K562 (cell line): ENCODE results near the gene CCR7. TPM values are rescaled to one million over a fixed set of nuclear protein-coding genes. Genes with fewer than 3 reads are reported as not detected.
A peak's percentile ranks its signal among the peaks of the same experiment; 100 is the strongest.

ENCODE experiments used
- ATAC-seq: fragments of 200-7000 bp; cut with Tn5 transposase; 3 replicates; pipeline ENCODE4 v1.9.1; 2020; ENCODE audit warnings: moderate library complexity
- BruUV-seq: library from RNA; stranded (reverse); fragments of 400-500 nt; replicated peaks from 2 replicates; lab custom pipeline; 2021; lab: Mats Ljungman, UMichigan
- CTCF ChIA-PET: fragments of 300-600 bp; formaldehyde crosslinking; extraction: SDS; loops from one replicate; lab custom pipeline; 2021; ENCODE audit warnings: low intra/inter-chr PET ratio; lab: Yijun Ruan, JAX
- POLR2A ChIA-PET: fragments of 300-600, 350-650 bp; sonication (Branson Sonifier 250); formaldehyde crosslinking; extraction: SDS; loops from one replicate; lab custom pipeline; 2021; ENCODE audit warnings: antibody characterized with exemption, inconsistent platforms; lab: Yijun Ruan, JAX
- DNase-seq, 4 experiments: peaks; one replicate each; pipeline versions ENCODE4 v3.0.0 to v3.0.0-alpha.2; 2011 to 2018; ENCODE audit warnings: low spot score in 3 of 4, mixed read lengths in 3 of 4; ENCODE audit errors: extremely low read depth in 1 of 4
- FAIRE-seq: peaks from 2 replicates; lab custom pipeline; 2011; peaks lifted over from hg19 to GRCh38; lab: Jason Lieb, UNC
- H2AFZ ChIP-seq: 2 replicates; pipeline ENCODE4 v1.6.0; 2011; ENCODE audit warnings: low read depth, low read length, control low read depth, inconsistent platforms
- H3K27ac ChIP-seq: fragments of 200-600 bp; 3 replicates; pipeline ENCODE4 v1.8.0; 2011; ENCODE audit warnings: low read depth, mild to moderate bottlenecking, control low read depth, inconsistent platforms, low read length, moderate library complexity, mixed read lengths; ENCODE audit errors: extremely low read depth
- H3K27me3 ChIP-seq, 2 experiments: fragments of 300-600 bp in 1 of 2; 2 replicates in 1 of 2; 3 replicates in 1 of 2; pipeline versions ENCODE4 v1.6.0 to v1.8.0; 2011; ENCODE audit warnings: inconsistent platforms in 2 of 2, low read length in 2 of 2, mild to moderate bottlenecking in 1 of 2, mixed read lengths in 1 of 2, moderate library complexity in 1 of 2; ENCODE audit not compliant: control insufficient read depth in 2 of 2, insufficient read depth in 2 of 2
- H3K36me3 ChIP-seq: fragments of 300-600 bp; 3 replicates; pipeline ENCODE4 v1.8.0; 2011; ENCODE audit warnings: mild to moderate bottlenecking, low read length, inconsistent platforms; ENCODE audit not compliant: control insufficient read depth, insufficient read depth
- H3K4me1 ChIP-seq, 2 experiments: fragments of 200-600 bp in 1 of 2; replicated peaks in 1 of 2; 2 replicates in 1 of 2; 3 replicates in 1 of 2; pipeline versions ENCODE4 v1.5.1 to v1.8.0; 2011; ENCODE audit warnings: inconsistent platforms in 2 of 2, low read length in 2 of 2, mild to moderate bottlenecking in 1 of 2, mixed read lengths in 1 of 2, moderate library complexity in 1 of 2; ENCODE audit not compliant: control insufficient read depth in 2 of 2, insufficient read depth in 2 of 2
- H3K4me2 ChIP-seq: 2 replicates; pipeline ENCODE4 v1.6.1; 2011; ENCODE audit warnings: low read length, control low read depth, inconsistent platforms, mixed read lengths; ENCODE audit not compliant: insufficient read depth
- H3K4me3 ChIP-seq: fragments of 200-600 bp; sonication (generic), shearing (Covaris generic); 2 replicates; pipeline ENCODE4 v1.5.1; 2016; ENCODE audit warnings: control low read depth, inconsistent platforms
- H3K79me2 ChIP-seq: fragments of 200-600 bp; 3 replicates; pipeline ENCODE4 v1.8.0; 2011; ENCODE audit warnings: low read length, inconsistent platforms; ENCODE audit not compliant: control insufficient read depth, insufficient read depth
- H3K9ac ChIP-seq, 2 experiments: 2 replicates each; pipeline versions ENCODE4 v1.6.0 to v1.6.1; 2011; ENCODE audit warnings: low read depth in 2 of 2, low read length in 2 of 2, control low read depth in 1 of 2, inconsistent platforms in 1 of 2, mild to moderate bottlenecking in 1 of 2, mixed read lengths in 1 of 2; ENCODE audit not compliant: insufficient read depth in 1 of 2
- H3K9me1 ChIP-seq: one replicate; pipeline ENCODE4 v1.6.0; 2011; ENCODE audit warnings: inconsistent platforms, mild to moderate bottlenecking, low read length, moderate library complexity; ENCODE audit not compliant: control insufficient read depth, insufficient read depth
- H3K9me3 ChIP-seq: replicated peaks from 2 replicates; pipeline ENCODE4 v1.5.1; 2011; ENCODE audit warnings: low read depth, low read length, inconsistent platforms; ENCODE audit not compliant: control insufficient read depth, insufficient read depth
- H4K20me1 ChIP-seq: replicated peaks from 2 replicates; pipeline ENCODE4 v1.6.1; 2011; ENCODE audit warnings: low read length, inconsistent platforms, mixed read lengths; ENCODE audit not compliant: control insufficient read depth, insufficient read depth
- ATF4 ChIP-seq: fragments of 450-650 bp; formaldehyde crosslinking; IDR thresholded peaks from 2 replicates; pipeline ENCODE4 v1.4.0; 2022; ENCODE audit warnings: mild to moderate bottlenecking, moderate library complexity
- CBFA2T3 ChIP-seq: fragments of 450-650 bp; IDR thresholded peaks from 2 replicates; pipeline ENCODE4 v1.6.1; 2017
- CREB1 ChIP-seq, 2 experiments: sonication (generic) in 1 of 2; formaldehyde crosslinking in 1 of 2; IDR thresholded peaks; 2 replicates each; pipeline versions ENCODE4 v1.6.1 to v1.8.0; 2012 to 2022; ENCODE audit warnings: inconsistent platforms in 1 of 2, mild to moderate bottlenecking in 1 of 2, missing genetic modification reagents in 1 of 2, moderate library complexity in 1 of 2
- CREM ChIP-seq: IDR thresholded peaks from 2 replicates; pipeline ENCODE4 v1.6.1; 2014; ENCODE audit warnings: antibody characterized with exemption, low read depth
- CTBP1 ChIP-seq: fragments of 450-650 bp; IDR thresholded peaks from 2 replicates; pipeline ENCODE4 v1.6.1; 2016; ENCODE audit warnings: borderline replicate concordance
- CTCF ChIP-seq, 3 experiments: IDR thresholded peaks in 2 of 3; conservative IDR thresholded peaks in 1 of 3; 2 replicates each; pipeline ENCODE4 v1.5.1; 2011 to 2012; ENCODE audit warnings: low read length in 3 of 3, mild to moderate bottlenecking in 3 of 3, control low read depth in 2 of 3, improper control_type of control experiment in 1 of 3, inconsistent platforms in 1 of 3, low read depth in 1 of 3, mixed read lengths in 1 of 3, moderate library complexity in 1 of 3; ENCODE audit not compliant: insufficient read depth in 2 of 3
- MAX ChIP-seq: sonication (generic); formaldehyde crosslinking; IDR thresholded peaks from 2 replicates; pipeline ENCODE4 v1.9.0; 2022; ENCODE audit warnings: mild to moderate bottlenecking, missing genetic modification reagents
- MBD2 ChIP-seq: sonication (generic); IDR thresholded peaks from 2 replicates; pipeline ENCODE4 v1.6.1; 2016; ENCODE audit warnings: low read depth, borderline replicate concordance
- MLLT1 ChIP-seq, 2 experiments: fragments of 450-650 bp; IDR thresholded peaks; 2 replicates each; pipeline ENCODE4 v1.6.1; 2016
- MYC ChIP-seq, 2 experiments: fragments of 250-450 bp in 1 of 2; sonication (Bioruptor Pico) in 1 of 2; IDR thresholded peaks; 2 replicates each; pipeline versions ENCODE4 v1.5.1 to v1.6.1; 2012 to 2021; ENCODE audit warnings: low read depth in 2 of 2, borderline replicate concordance in 1 of 2, improper control_type of control experiment in 1 of 2, low read length in 1 of 2, mild to moderate bottlenecking in 1 of 2, moderate library complexity in 1 of 2
- PML ChIP-seq: IDR thresholded peaks from 2 replicates; pipeline ENCODE4 v1.6.1; 2012; ENCODE audit warnings: low read length, inconsistent platforms
- RBBP5 ChIP-seq: fragments of 200-600 bp; sonication (generic); IDR thresholded peaks from 2 replicates; pipeline ENCODE4 v1.6.1; 2012; ENCODE audit warnings: borderline replicate concordance, mild to moderate bottlenecking, low read length, control low read depth, inconsistent platforms; ENCODE audit not compliant: insufficient read depth, poor library complexity, severe bottlenecking
- ZEB2 ChIP-seq: fragments of 450-650 bp; IDR thresholded peaks from 2 replicates; pipeline ENCODE4 v1.6.1; 2016
- WGBS: fragments of 100-300 bp; shearing (Covaris generic); methylation state at CpG from one replicate; pipeline ENCODE4 v1.1.6; 2016; ENCODE audit warnings: low coverage, mixed read lengths; ENCODE audit not compliant: insufficient coverage; ENCODE audit errors: missing lambda C conversion rate; 5-methylcytosine and 5-hydroxymethylcytosine counted together
- in situ Hi-C: fragments of 300-500 bp; cut with MboI; formaldehyde crosslinking; loops from 4 replicates; pipeline ENCODE4 v1.15.0; 2018; ENCODE audit warnings: inconsistent platforms, mixed read lengths
- intact Hi-C: fragments of 100-400 bp; cut with micrococcal nuclease; formaldehyde crosslinking; loops from 2 replicates; pipeline ENCODE4 v1.14.2; 2022
- polyA plus RNA-seq, 8 experiments: library from polyadenylated mRNA; depleted of rRNA in 4 of 8; stranded (reverse) in 5 of 8; unstranded in 3 of 8; fragments of >200 nt; fragmentation: Nextera tagmentation in 2 of 8; fragmentation: Illumina TruSeq in 1 of 8; extraction: Ambion mirVana in 2 of 8; extraction: Trizol in 1 of 8; gene quantifications; 2 replicates each; pipeline versions ENCODE4 v1.2.1 to v1.2.3, GENCODE V29; 2011 to 2014; ENCODE audit warnings: inconsistent platforms in 1 of 8, missing spikeins in 1 of 8
- total RNA-seq, 7 experiments: library from RNA; depleted of rRNA in 6 of 7; stranded (reverse); fragments of >200 nt in 6 of 7; fragmentation: Illumina TruSeq in 2 of 7; extraction: Trizol in 2 of 7; gene quantifications; 2 replicates each; pipeline versions ENCODE4 v1.2.1 to v1.2.3, GENCODE V29; 2011 to 2021; ENCODE audit warnings: low replicate concordance in 1 of 7

CCR7 gene
- total and polyA plus RNA-seq, 9 of the 15 experiments (the other 6 are each of a cell fraction or from before 2014, with no cell fraction given) = 0.14 to 1.4 (median 0.56) TPM

GRCh38 chr17:40554646-40555295 is 10.5 kb downstream of the CCR7 start:
- peak overlapping the region; percentile 80; the same call in 1 of the 2 replicates for H2AFZ ChIP-seq
- TF ChIP-seq CREB1 (IDR thresholded peaks at IDR 0.05) = no peak
- TF ChIP-seq CREB1 (CRISPR knock-in tag; IDR thresholded peaks at IDR 0.05) = no peak
- 0 out of 2 replicates have a peak, but pooled peaks have one; percentile 34 for TF ChIP-seq CTBP1
- peak; percentile 5 to 33 (median 7); a peak in 2 of 6 replicates for TF ChIP-seq CTCF (IDR thresholded peaks at IDR 0.05 in 2 of 3, conservative IDR thresholded peaks at IDR 0.05 in 1 of 3; ENCODE audit: insufficient read depth in 2 of 3, low read depth in 1 of 3, low read length in 3 of 3)
- 0 out of 2 replicates have a peak, but pooled peaks have one; percentile 10 for TF ChIP-seq MAX (CRISPR knock-in tag)
- TF ChIP-seq MLLT1 (IDR thresholded peaks at IDR 0.05) = peak in 1 of 2 experiments; percentile 79; a peak in 2 of 4 replicates
- no peak for TF ChIP-seq PML
- no peak for TF ChIP-seq MYC (IDR thresholded peaks at IDR 0.05; ENCODE audit: low read depth, low read length)
- no peak for TF ChIP-seq MYC (CRISPR knock-in tag; IDR thresholded peaks at IDR 0.05; ENCODE audit: borderline replicate concordance, low read depth)
- peak; percentile 28; the same call in 1 of the 2 replicates for TF ChIP-seq ZEB2
- TF ChIP-seq ATF4 (CRISPR knock-in tag) = no peak
- TF ChIP-seq CBFA2T3 = peak; percentile 40
- TF ChIP-seq RBBP5 = peak; percentile 3
- peak; percentile 15; the same call in 1 of the 2 replicates for TF ChIP-seq CREM
- no peak for TF ChIP-seq MBD2
- TF ChIP-seq, all 486 proteins: peak for 8
- ChIA-PET CTCF (no interaction called here), POLR2A (interaction anchor here (0.5 to 2.1 kb wide), 15 partner anchors 9 to 454 kb away, joined by 3 to 9 read pairs (median 3); partner anchors contain the start of genes CCR7, NR1D1 and TOP2A)
- H3K4me2 ChIP-seq = peak overlapping the region; percentile 81; the same call in 1 of the 2 replicates
- no peaks in the 10 kb centered on the region for H3K36me3 ChIP-seq
- intact Hi-C loops (no loop called here), in situ Hi-C loops (no loop called here)
- ATAC-seq = no peak
- FAIRE-seq = peak; percentile 11
- no peaks in the 10 kb centered on the region for H3K9me3 ChIP-seq
- peak in 3 of 4 experiments; percentile 43 to 55 (median 45) for DNase-seq
- H3K79me2 ChIP-seq = no peaks in the 10 kb centered on the region
- H3K27me3 ChIP-seq = no peaks in the 10 kb centered on the region
- peak overlapping the region; percentile 24 to 88; a peak in 2 of 4 replicates for H3K9ac ChIP-seq
- 78% methylated on average over 27 of the region's 27 CpGs for WGBS
- H3K4me3 ChIP-seq = no peak overlapping the region; the same call in 1 of the 2 replicates
- BruUV-seq = no TSS peak
- peak overlapping the region; percentile 66 for H3K27ac ChIP-seq
- no peaks in the 10 kb centered on the region for H4K20me1 ChIP-seq
- H3K9me1 ChIP-seq = no peaks in the 10 kb centered on the region
- H3K4me1 ChIP-seq = peaks cover 39 to 40% of the 10 kb centered on the region in 2 experiments
